RWPE2 (cell line): ENCODE data around the gene MACO1.
A peak's percentile ranks its signal among the peaks of the same experiment; 100 is the strongest.

Source experiments
- ATAC-seq: fragments of 200-7000 bp; cut with Tn5 transposase; 3 replicates; pipeline ENCODE4 v1.9.1; 2021; ENCODE audit warnings: low read depth
- DNase-seq: peaks from one replicate; pipeline ENCODE4 v3.0.0-alpha.2; 2020; ENCODE audit warnings: low spot score
- H3K27ac ChIP-seq: fragments of 450-650 bp; 2 replicates; pipeline ENCODE4 v1.5.1; 2017; ENCODE audit warnings: mild to moderate bottlenecking; ENCODE audit not compliant: poor library complexity, severe bottlenecking
- H3K27me3 ChIP-seq: fragments of 250-450 bp; sonication (Bioruptor Pico); 2 replicates; pipeline ENCODE4 v1.5.1; 2021; ENCODE audit warnings: mild to moderate bottlenecking, moderate library complexity; ENCODE audit not compliant: insufficient read depth, poor library complexity, severe bottlenecking
- H3K36me3 ChIP-seq: fragments of 250-450 bp; sonication (Bioruptor Pico); 2 replicates; pipeline ENCODE4 v1.5.1; 2020; ENCODE audit warnings: low read depth, mild to moderate bottlenecking, moderate library complexity
- H3K4me1 ChIP-seq: fragments of 250-450 bp; sonication (Bioruptor Pico); 2 replicates; pipeline ENCODE4 v1.5.1; 2021; ENCODE audit warnings: mild to moderate bottlenecking, moderate library complexity; ENCODE audit not compliant: insufficient read depth, poor library complexity, severe bottlenecking
- H3K4me3 ChIP-seq: fragments of 250-450 bp; sonication (Bioruptor Pico); 2 replicates; pipeline ENCODE4 v1.5.1; 2021; ENCODE audit warnings: mild to moderate bottlenecking, moderate library complexity; ENCODE audit not compliant: severe bottlenecking
- H3K9me3 ChIP-seq: fragments of 250-450 bp; sonication (Bioruptor Pico); 2 replicates; pipeline ENCODE4 v1.5.1; 2021; ENCODE audit warnings: mild to moderate bottlenecking, moderate library complexity; ENCODE audit not compliant: severe bottlenecking
- TF ChIP-seq, protein P1 (sequence below): fragments of 450-650 bp; IDR thresholded peaks from one replicate; pipeline ENCODE4 v1.5.1; 2017; ENCODE audit warnings: mild to moderate bottlenecking, moderate library complexity; ENCODE audit not compliant: poor library complexity, severe bottlenecking

Gene MACO1

GRCh38 chr1:25428475-25429166, 2.1 kb upstream of the MACO1 start:
- TF ChIP-seq, protein P1, sequence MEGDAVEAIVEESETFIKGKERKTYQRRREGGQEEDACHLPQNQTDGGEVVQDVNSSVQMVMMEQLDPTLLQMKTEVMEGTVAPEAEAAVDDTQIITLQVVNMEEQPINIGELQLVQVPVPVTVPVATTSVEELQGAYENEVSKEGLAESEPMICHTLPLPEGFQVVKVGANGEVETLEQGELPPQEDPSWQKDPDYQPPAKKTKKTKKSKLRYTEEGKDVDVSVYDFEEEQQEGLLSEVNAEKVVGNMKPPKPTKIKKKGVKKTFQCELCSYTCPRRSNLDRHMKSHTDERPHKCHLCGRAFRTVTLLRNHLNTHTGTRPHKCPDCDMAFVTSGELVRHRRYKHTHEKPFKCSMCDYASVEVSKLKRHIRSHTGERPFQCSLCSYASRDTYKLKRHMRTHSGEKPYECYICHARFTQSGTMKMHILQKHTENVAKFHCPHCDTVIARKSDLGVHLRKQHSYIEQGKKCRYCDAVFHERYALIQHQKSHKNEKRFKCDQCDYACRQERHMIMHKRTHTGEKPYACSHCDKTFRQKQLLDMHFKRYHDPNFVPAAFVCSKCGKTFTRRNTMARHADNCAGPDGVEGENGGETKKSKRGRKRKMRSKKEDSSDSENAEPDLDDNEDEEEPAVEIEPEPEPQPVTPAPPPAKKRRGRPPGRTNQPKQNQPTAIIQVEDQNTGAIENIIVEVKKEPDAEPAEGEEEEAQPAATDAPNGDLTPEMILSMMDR: no peak
- no peak overlapping the region for H3K4me3 ChIP-seq
- H3K27me3 ChIP-seq: no peaks in the 10 kb centered on the region
- peaks cover 13% of the 10 kb centered on the region for H3K4me1 ChIP-seq
- H3K9me3 ChIP-seq: no peaks in the 10 kb centered on the region
- DNase-seq (no peak), ATAC-seq (no peak)
- H3K36me3 ChIP-seq: no peaks in the 10 kb centered on the region
- no peak overlapping the region for H3K27ac ChIP-seq

GRCh38 chr1:25430967-25431881, 527 bp downstream of the MACO1 start:
- DNase-seq: no peak
- H3K4me3 ChIP-seq: peak overlapping the region; percentile 83
- H3K27me3 ChIP-seq: no peaks in the 10 kb centered on the region
- peaks cover 33% of the 10 kb centered on the region for H3K4me1 ChIP-seq
- peak; percentile 22 for ATAC-seq
- H3K27ac ChIP-seq: peak overlapping the region; percentile 44
- H3K9me3 ChIP-seq: no peaks in the 10 kb centered on the region
- TF ChIP-seq, protein P1: no peak
- no peaks in the 10 kb centered on the region for H3K36me3 ChIP-seq

GRCh38 chr1:25431955-25432719, 1.4 kb downstream of the MACO1 start:
- Histone ChIP-seq H3K27me3 (no peaks in the 10 kb centered on the region), H3K27ac (peak overlapping the region; percentile 44), H3K9me3 (no peaks in the 10 kb centered on the region), H3K4me1 (peaks cover 36% of the 10 kb centered on the region), H3K36me3 (no peaks in the 10 kb centered on the region), H3K4me3 (peak overlapping the region; percentile 83)
- ATAC-seq (no peak), DNase-seq (no peak)
- TF ChIP-seq, protein P1: no peak

DNA sequence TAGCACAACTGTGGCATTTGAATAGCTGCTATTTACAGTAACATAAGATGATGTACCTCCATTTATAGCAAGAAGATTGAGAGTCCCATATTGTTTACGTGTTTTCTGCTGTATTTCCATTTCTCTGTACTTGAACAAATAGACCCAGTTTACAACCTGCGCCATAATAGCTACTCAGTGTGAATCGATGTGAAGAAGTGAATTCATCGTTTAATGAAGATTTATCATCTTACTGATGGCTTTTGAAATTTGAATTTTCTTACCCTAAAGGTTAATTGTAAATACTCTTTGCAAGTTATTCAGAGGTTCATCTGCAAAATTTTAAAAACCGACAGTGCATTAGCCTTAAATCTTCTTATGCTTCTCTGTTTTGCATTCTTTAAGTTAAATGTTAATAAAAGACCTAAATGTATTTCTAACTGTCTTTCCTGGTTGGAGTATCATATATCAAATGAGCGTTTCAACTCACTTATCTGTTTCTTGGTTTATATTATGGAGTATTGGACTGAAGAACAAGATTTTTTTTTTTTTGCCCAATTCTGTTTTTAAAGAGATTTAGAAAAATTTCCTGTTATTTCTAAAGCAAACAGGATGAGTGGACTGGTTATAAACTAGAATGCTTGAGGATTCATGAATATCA, 2.2 kb downstream of the MACO1 start:
- Histone ChIP-seq H3K4me1 (peaks cover 36% of the 10 kb centered on the region), H3K27ac (no peak overlapping the region), H3K4me3 (no peak overlapping the region), H3K9me3 (no peaks in the 10 kb centered on the region), H3K27me3 (no peaks in the 10 kb centered on the region), H3K36me3 (peaks cover 3% of the 10 kb centered on the region; the same call in 1 of the 2 replicates)
- TF ChIP-seq, protein P1: no peak
- no peak for DNase-seq
- ATAC-seq: no peak
